ENCODE results near the gene HACD1.
A peak's percentile ranks its signal among the peaks of the same experiment; 100 is the strongest.
"Not testable (repeated sequence)": the region's sequence is repeated elsewhere in the genome, so short reads cannot be mapped to it uniquely, and the experiment has no call there.

Gene HACD1

DNA sequence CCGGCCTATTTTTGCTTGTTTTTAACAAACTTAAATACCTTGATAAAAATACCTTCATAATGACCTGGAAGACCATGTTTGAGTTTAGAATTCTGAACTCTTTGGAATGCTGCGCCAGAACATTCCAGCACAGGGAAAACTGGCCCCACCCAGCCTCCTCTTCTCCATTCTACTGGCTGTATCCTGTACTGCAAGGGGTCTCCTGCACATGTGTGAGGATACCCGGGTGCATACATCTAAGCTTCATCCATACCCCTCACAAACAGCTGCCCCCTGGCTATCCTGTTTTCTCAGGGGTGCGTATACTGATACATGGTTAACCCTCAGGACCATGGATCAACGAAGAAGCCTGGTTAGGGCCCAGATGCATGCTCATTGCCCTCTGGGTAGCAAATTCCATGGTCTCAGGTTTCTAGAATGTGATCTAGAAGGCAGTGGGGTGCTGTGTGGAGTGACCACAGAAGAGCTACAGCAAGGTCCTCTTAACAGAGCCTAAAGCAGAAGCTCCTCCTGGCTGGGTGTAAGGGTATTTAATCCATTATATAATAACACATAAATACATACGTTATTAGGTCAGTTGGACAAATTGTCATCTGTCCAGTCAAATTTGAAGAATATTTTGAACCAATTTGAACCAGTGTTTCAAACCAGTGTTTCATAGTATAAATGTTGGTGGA, 26.1 kb downstream of the HACD1 start:
- peak in 1 of 42 donors; percentile 22 for DNase-seq
- intact Hi-C loops (cut with DNase I): no loop called here

DNA sequence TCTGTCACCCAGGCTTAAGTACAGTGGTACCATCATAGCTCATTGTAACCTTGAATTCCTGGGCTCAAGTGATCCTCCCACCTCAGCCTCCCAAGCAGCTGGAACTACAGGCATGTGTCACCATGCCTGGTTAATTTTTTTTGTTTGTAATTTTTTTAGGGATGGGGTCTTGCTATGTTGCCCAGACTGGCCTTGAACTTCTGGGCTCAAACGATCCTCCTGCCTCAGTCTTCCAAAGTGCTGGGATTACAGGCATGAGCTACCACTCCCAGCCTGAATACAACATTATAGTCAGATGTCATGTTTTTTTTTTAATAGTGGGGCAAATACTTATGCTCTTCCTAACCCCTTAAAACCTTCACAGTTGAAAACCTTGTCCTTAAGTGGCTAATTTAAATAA, 27.9 kb downstream of the HACD1 start:
- intact Hi-C loops (cut with DNase I): not testable (repeated sequence)
- peak in 1 of 42 donors; percentile 0 for DNase-seq

DNA sequence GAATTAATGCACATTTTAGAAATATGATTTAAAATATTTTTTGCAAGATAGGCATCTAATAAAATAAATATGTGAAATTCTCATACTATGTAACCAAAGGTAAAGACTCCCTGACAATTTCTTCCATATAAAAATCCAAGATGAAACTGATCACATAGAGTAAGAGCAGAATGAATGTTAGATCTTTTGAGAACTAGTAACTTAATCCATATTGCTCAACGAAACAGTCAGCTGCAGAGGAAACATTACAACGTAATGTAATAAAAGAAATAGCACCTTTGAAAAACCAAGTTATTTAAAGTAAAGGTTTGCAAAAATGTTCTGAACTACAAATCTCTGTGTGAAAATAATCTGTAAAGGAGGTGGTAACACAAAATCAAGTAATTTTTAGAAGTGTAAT, 28.8 kb downstream of the HACD1 start:
- DNase-seq: no peak
- intact Hi-C loops (cut with DNase I): no loop called here

DNA sequence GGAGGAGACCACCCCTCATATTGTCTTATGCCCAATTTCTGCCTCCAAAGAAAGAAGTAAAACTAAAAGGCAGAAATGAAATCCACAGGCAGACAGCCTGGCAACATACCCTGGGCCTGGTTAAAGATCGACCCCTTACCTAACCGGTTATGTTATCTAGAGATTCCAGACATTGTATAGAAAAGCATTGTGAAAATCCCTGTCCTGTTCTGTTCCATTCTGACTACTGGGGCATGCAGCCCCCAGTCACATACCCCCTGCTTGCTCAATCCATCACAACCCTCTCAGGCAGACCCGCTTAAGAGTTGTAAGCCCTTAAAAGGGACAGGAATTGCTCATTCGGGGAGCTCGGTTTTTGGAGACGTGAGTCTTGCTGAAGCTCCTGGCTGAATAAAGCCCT, 29.9 kb downstream of the HACD1 start:
- intact Hi-C loops (cut with DNase I); DNase-seq: not testable (repeated sequence)

DNA sequence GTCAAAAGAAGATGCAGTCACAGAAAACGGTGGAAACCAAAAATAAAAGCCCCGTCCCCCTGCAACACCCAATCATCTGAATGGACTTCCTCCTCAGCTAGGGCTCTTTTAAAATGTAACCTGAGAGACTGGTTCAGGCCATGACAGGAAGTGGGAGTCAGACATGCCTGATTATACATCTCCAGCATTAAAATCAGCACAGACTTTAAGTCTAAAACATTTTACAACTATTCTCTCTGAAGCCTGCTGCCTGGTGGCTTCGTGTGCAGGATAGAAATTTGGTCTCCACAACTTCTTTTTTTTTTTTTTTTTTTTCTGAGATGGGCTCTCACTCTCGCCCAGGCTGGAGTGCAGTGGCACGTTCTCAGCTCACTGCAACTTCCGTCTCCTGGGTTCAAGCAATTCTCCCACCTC, 30.3 kb downstream of the HACD1 start:
- no peak for DNase-seq
- intact Hi-C loops (cut with DNase I): no loop called here

DNA sequence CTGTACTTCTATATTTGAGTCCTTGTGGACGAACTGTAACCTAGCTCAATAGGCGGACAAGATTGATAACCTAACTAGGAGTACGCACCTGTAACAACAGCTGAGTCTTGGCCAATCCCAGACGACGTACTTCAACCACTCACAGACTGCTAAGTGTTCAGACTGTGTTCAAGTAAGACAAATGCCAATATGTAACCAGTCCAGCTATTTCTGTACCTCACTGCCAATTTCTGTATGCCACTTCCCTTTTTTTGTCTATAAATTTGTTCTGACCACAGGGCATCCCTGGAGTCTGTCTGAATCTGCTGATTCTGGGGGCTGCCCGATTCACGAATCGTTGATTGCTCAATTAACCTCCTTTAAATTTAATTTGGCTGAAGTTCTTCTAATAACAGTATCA, 32.2 kb downstream of the HACD1 start:
- DNase-seq: no peak
- intact Hi-C loops (cut with DNase I): no loop called here

DNA sequence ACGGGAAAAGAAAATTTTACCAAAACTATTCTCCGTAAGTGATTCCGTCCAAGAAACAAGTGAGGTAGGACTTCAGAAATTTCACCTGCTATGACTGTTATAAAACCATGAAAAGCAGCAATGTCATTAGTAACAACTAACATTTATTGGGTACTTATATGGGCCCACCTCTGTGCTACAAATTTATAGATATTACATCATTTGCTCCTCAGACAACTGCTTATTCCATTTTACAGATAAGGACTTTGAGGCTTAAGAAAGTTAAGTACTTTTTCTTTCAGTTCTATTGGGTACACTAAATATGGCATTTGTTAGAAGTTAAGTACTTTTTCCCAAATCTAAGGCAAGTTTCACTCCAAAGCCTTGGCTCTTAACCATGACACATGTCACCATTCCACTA, 36.3 kb downstream of the HACD1 start:
- no peak for DNase-seq
- intact Hi-C loops (cut with DNase I): no loop called here

DNA sequence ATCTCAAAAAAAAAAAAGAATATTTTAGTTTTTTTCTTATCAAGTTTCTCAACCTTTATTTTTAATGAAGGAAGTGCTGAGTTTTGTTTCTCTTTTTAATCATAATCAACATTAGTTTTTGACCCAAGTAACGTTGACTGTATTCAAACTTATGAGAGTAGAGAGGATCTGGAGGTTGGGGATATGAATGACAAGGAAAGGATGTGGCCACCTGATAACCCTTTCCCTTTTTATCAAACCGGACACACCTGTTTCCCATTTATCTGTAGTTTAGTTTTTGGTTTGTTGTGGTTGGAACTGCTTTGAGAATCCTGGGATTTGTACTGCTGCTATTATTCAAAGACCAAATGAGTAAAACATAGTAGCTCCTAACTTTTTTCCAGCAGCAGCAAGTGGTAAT, 38.6 kb downstream of the HACD1 start:
- DNase-seq: peak in 1 of 42 donors; percentile 0
- intact Hi-C loops (cut with DNase I): no loop called here

DNA sequence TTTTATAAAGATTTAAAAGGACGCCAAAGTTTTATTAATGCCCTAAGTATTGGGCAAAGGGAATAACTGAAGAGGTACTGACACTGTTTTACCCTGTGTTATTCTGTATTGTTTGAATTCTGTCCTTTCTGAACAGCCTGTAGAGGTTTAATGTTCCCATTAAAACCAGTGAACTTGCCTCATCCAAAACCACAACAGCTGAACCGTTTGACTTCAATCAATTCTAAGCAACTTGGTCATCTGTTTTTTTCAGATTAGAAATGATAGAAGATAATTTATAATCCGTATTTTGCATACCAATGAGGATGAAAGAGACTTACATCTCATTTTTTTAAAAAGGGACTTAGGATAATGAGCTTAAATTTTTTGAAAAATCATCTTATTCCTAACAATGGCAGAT, 40.4 kb downstream of the HACD1 start:
- intact Hi-C loops (cut with DNase I): no loop called here
- DNase-seq: no peak

DNA sequence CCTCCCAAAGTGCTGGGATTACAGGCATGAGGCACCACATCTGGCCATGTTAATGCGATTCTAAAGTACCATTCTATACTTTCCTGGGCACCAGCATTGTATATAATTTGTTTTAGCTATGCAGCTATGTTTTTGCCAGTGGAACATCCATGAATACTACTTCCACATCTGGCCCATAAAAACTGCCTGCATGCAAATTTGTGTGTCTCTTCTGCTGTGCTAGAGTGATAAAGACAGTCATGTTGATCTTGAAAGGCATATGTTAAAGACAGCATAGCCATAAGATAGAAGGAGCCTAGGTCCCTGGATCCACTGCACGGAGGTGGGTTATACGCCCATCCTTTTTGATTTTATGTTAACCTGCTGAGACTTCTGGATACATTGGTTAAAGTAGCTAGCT, 52.3 kb downstream of the HACD1 start:
- intact Hi-C loops (cut with DNase I): no loop called here
- DNase-seq: no peak

DNA sequence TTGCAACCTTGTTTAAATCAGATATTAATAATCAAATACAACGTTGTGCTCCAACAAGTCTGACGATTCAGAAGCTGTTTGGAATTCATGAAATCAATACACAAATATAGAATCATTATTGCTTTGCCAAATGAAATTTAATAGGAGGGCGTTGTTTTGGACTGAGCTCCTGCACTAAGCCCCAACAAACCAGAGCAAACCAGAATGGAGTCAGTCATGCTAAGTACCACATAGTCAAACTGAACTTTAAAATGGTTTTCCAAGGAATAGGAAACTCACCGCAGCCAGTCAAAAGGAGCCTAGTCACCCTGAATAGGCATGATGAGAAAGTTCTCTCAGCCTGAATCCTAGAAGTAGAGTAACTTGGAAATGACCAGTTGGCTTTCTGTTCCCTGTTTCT, 53.7 kb downstream of the HACD1 start:
- no peak for DNase-seq
- intact Hi-C loops (cut with DNase I): no loop called here

DNA sequence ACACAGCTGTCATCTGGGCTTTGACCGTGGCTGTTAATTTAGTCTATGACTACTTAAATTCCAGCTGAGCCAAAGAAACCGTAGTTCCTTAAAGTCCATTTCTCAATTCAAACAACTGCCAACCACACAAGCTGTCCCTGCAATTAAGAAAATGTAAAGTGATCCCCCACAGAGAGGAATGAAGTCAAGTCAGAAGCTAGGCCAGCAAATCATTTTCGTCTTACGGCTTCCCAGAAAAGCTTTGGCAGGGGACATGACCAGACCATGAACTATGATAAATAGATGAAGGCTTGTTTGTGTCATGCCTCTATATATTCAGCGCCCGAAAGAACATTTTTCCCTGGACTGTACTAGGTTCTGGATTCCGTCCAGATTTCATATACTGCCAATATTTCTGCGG, 54.6 kb downstream of the HACD1 start:
- peak in 1 of 42 donors; percentile 8 for DNase-seq
- intact Hi-C loops (cut with DNase I): no loop called here

DNA sequence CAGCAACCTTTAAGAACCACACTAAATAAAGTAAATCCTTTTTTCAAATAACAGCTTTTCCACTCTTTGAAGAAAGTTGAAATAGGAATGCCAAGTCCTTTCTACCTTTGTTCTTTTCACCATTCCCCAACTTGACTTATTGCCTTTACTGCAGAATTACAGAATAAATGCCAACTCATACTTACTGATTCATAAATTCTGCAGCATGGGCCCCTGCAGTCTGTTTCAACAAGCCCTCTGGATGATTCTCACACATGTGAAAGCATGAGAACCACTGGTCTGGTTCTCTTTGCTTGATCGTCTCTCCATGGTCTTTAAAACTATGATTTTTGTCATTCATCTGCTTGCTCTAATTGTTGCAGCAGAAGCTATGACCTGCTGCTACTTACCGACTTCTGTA, 56.1 kb downstream of the HACD1 start:
- intact Hi-C loops (cut with DNase I): no loop called here
- DNase-seq: no peak

DNA sequence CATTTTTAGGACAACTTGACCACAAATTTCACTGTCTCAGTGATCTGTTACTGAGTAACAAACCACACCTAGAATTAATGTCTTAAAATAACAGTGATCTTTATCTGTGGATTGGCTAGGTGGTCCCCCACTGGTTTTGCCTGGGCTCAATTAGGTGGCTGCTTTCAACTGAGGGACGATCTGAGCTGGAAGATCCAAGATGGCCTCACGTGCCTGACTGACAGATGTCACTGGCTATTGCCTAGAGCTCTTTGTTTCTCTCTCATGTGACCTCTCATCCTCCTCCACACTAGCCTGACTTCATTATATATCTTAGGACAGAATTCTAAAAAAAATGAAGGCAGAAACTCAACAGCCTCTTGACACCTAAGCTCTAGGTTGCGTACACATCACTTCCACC, 59.7 kb downstream of the HACD1 start:
- intact Hi-C loops (cut with DNase I): no loop called here
- DNase-seq: no peak

DNA sequence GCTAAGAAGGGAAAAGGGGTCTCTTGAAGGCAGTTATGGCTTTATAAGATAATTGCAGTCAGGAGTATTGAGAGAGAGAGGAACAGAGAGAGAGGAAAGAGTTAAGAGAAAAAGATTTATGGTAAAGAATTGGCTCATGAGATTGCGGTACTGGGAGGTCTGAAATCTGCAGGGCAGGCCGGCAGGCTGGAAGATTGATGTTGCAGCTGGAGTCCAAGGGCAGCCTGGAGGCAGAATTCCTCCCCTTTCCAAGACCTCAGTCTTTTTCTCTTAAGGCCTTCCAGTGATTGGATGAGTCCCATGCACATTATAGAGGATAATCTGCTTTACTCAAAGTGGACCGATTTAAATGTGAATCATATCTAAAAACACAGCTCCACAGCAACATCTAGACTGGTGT, 68.4 kb downstream of the HACD1 start:
- intact Hi-C loops (cut with DNase I): no loop called here
- no peak for DNase-seq

DNA sequence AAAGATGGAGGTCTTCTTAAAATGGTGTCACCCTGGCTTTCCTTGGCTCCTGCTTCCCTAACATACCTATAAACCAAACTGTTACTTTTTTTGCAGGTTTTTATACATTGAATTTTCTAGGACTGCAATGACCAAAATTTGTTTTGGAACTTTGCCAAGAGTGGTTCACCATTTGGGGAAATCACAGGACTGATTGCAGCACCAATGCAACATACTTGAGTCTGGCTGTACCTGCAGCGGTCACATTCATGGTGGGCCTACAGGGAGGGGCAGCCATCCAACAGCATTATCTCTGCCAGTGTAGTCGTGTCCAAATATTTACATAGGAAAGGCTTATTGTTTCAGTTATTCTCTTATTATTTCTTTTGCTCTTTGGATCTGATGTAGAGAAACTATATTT, 69.0 kb downstream of the HACD1 start:
- DNase-seq: no peak
- intact Hi-C loops (cut with DNase I): no loop called here

DNA sequence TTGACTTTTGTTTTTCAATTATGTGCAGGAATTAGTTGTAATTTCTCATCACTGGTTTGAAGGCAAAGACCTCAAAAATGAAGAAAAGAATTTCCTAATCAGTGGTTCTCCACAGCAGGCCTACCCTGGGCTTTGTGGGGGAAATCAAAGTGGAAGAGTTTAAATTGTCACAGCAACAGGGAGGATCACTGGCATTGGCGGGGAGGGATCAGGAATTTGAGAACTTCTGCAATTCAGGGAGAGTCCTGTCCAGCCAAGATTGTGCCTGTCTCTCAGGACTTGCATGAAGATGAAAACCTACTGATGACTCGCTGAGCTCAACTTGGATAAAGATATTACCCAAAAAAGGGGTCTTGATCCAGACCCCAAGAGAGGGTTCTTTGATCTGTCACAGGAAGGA, 70.1 kb downstream of the HACD1 start:
- intact Hi-C loops (cut with DNase I): no loop called here
- DNase-seq: no peak

DNA sequence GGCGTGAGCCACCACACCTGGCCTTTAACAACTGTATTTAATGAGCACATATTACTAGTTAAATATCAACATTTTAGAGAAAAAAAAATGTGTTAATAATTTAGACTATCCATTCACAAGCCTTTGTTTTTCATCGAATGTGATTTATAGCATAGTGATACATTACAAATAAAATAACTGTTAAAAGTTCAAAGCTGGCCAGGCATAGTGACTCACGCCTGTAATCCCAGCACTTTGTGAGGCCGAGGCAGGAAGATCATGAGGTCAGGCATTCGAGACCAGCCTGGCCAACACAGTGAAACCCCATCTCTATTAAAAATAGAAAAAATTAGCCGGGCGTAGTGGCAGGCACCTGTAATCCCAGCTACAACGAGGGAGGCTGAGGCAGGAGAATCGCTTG, 72.7 kb downstream of the HACD1 start:
- intact Hi-C loops (cut with DNase I): no loop called here
- DNase-seq: no peak

Measured in head of caudate nucleus (tissue), 42 donors.